ENCODE measurements around the gene C20orf204.

The C20orf204 gene

GRCh38 chr20:64052987-64053840 lies 17.2 kb downstream of the C20orf204 start:
- H3K27me3 Mint-ChIP-seq = peaks cover 83% of the 10 kb centered on the region
- H3K27ac Mint-ChIP-seq = no peak overlapping the region
- peaks cover 39% of the 10 kb centered on the region for H3K4me1 Mint-ChIP-seq (ENCODE audit: low read depth)
- no peaks in the 10 kb centered on the region for H3K9me3 Mint-ChIP-seq
- H3K4me3 Mint-ChIP-seq = no peak overlapping the region
- intact Hi-C loops (cut with micrococcal nuclease) = no loop called here
- no peaks in the 10 kb centered on the region for H3K36me3 Mint-ChIP-seq (ENCODE audit: low read depth)

DNA sequence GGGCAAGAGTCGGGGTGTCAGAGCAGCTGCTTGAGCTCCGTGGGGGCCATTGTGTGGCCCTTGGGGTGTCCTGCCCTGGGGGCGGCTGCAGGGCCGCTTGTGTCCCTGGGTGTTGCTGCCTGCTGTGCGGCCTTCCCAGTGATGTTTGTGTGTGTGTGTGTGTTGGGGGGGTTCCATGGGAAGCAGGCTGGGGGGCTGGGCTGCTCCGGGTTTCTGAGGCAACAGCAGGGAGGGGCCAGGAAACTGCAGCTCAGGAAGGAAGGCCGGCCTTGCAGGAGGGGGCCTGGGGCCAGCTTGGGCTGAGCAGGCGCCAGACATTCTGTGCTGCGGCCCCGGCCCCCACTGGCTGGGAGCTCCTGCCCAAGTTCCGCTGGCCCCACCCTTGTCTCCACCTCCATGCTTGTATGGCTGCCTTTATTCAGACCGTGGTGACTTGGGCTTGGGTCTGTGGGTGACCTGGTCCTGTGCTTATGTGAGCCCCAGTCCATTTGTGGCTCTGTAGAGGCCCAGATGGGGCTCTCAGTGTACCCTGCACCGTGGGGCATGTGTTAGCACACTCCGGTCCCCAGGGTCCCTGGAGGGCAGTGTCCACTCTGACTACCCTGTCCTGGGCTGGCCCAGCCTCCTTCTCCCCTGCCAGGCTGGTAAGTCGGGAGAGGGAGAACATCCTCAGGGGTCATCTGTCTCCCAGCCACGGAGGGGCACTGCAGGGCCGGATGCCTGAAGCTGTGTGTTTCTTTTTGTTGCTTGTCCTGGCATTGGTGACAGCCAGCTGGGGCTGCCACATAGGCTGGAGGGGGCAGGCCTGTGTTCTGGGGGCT lies 18.1 kb downstream of the C20orf204 start:
- Mint-ChIP-seq H3K4me3 (no peak overlapping the region), H3K36me3 (ENCODE audit: low read depth) (no peaks in the 10 kb centered on the region), H3K9me3 (no peaks in the 10 kb centered on the region), H3K27ac (no peak overlapping the region), H3K4me1 (ENCODE audit: low read depth) (peaks cover 41% of the 10 kb centered on the region), H3K27me3 (peaks cover 86% of the 10 kb centered on the region)
- intact Hi-C loops (cut with micrococcal nuclease) = no loop called here

DNA sequence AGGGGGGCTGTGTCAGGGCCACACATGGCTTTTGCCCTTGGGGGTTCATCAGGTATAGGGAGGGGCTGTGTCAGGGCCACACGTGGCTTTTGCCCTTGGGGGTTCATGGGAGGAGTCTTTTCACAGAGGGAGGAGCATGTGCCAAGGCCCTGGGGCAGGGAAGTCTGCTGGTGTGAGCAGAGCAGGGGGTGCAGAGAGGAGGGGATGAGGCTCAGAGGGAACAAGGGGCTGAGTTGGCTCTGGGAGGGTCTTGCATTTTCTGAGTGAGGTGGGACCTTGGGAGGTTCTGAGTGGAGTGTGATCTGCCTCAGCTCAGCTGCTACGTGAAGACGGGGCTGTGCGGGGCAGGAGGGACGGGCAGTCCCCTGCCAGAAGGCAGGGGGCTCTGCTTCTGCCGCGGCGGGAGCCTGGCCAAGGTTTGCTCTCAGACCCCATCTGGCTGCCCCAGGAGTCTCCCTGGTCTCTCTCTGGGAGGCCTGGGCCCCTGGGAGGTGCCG lies 19.5 kb downstream of the C20orf204 start:
- Mint-ChIP-seq H3K4me1 (ENCODE audit: low read depth) (peaks cover 40% of the 10 kb centered on the region), H3K9me3 (no peaks in the 10 kb centered on the region), H3K27ac (no peak overlapping the region), H3K36me3 (ENCODE audit: low read depth) (no peaks in the 10 kb centered on the region), H3K27me3 (peaks cover 87% of the 10 kb centered on the region), H3K4me3 (no peak overlapping the region)
- intact Hi-C loops (cut with micrococcal nuclease) = no loop called here

DNA sequence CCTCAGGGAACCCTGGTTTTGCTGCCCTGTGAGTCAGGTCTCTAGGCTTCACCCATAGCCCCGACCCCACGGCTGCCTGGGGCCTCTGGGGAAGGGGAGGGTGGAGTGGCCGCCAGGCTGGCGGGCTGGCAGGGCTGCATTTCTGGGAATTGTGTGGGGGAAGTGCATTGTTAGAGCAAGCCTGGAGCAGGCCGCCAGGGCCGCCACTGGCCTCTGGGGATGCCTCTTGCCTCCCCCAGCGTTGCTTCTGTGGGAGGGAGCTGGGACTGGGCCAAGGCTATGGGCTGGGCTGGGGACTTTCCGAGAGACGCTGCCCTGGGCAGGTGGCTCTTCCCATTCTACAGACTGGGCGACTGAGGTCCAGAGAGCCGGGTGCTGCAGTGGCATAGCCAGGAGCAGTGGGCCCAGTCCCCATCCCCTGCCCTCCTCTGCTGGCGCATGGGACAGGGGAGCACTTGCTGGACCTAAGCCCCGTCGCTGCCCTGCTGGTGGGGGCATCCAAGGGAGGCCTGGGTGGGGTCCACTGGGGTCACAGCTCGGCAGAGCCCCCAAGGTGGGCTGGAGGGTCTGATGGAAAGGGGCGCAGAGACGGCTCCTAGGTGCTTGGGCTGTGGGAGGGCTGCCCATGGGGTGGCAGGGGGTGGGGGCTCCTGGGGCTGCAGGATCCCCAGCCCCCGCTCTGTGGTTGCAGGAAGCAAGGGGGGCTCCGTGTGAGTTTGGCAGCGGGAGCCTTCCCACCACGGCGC lies 20.1 kb downstream of the C20orf204 start:
- no peaks in the 10 kb centered on the region for H3K9me3 Mint-ChIP-seq
- peaks cover 34% of the 10 kb centered on the region for H3K4me1 Mint-ChIP-seq (ENCODE audit: low read depth)
- no peaks in the 10 kb centered on the region for H3K36me3 Mint-ChIP-seq (ENCODE audit: low read depth)
- H3K27ac Mint-ChIP-seq = no peak overlapping the region
- no peak overlapping the region for H3K4me3 Mint-ChIP-seq
- H3K27me3 Mint-ChIP-seq = peaks cover 81% of the 10 kb centered on the region
- intact Hi-C loops (cut with micrococcal nuclease) = no loop called here

GRCh38 chr20:64056639-64056888 lies 20.6 kb downstream of the C20orf204 start:
- intact Hi-C loops (cut with micrococcal nuclease) = no loop called here
- Mint-ChIP-seq H3K4me3 (no peak overlapping the region), H3K4me1 (ENCODE audit: low read depth) (peaks cover 33% of the 10 kb centered on the region), H3K27me3 (peaks cover 76% of the 10 kb centered on the region), H3K9me3 (no peaks in the 10 kb centered on the region), H3K36me3 (ENCODE audit: low read depth) (no peaks in the 10 kb centered on the region), H3K27ac (no peak overlapping the region)

GRCh38 chr20:64056889-64057627 lies 21.1 kb downstream of the C20orf204 start:
- Mint-ChIP-seq H3K4me3 (peak overlapping the region; percentile 34), H3K36me3 (ENCODE audit: low read depth) (no peaks in the 10 kb centered on the region), H3K27ac (peak overlapping the region; percentile 28)

DNA sequence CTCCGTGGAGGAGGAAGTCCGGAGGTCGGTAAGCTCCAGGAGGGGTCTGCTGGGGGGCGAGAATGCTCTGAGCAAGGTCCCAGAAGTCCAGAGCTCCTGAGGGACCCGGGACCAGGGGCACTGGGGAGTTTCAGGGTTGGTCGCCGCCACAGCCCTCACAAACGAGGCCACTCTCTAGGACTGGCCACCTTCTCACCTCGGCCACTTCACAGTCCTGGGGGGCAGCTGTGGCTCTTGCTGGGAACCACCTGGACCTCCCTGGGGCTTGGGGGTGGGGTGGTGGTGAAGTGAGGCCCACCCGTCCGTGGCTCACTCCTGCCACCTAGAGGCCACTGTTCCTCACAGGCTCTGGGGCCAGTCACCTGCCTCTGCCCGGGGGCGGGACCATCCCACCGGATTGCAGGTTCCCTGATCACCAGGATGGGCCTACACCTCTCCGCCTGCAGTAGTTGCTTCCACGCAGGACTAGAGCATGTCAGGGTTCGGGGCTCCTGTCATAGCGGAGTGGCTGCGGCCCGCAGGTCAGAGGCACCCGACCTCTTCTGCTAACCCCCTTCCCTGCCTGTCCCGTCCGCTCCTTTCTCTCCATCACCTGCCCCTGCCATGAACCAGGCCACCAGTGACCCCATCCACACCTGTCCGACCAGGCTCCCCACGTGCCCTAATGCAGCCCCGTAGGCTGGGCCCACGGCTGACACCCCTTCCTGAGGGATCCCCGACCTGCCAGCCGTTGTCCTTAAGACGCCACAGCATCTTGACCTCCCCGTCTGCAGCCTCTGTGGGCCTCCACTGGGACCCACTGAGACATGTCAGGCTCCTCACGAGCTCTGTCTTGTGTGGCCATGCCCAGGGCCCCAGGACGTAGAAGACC lies 21.9 kb downstream of the C20orf204 start:
- peak overlapping the region; percentile 28 for H3K27ac Mint-ChIP-seq
- intact Hi-C loops (cut with micrococcal nuclease) = no loop called here
- H3K9me3 Mint-ChIP-seq = no peaks in the 10 kb centered on the region
- no peak overlapping the region for H3K4me3 Mint-ChIP-seq
- peaks cover 63% of the 10 kb centered on the region for H3K27me3 Mint-ChIP-seq
- peaks cover 2% of the 10 kb centered on the region for H3K36me3 Mint-ChIP-seq (ENCODE audit: low read depth)
- H3K4me1 Mint-ChIP-seq (ENCODE audit: low read depth) = peaks cover 40% of the 10 kb centered on the region

More at GRCh38 chr20:64056889-64057627, 21.1 kb downstream of the C20orf204 start:
- intact Hi-C loops (cut with micrococcal nuclease) = no loop called here
- Mint-ChIP-seq H3K27me3 (peaks cover 71% of the 10 kb centered on the region), H3K4me1 (ENCODE audit: low read depth) (peaks cover 33% of the 10 kb centered on the region), H3K9me3 (no peaks in the 10 kb centered on the region)

DNA sequence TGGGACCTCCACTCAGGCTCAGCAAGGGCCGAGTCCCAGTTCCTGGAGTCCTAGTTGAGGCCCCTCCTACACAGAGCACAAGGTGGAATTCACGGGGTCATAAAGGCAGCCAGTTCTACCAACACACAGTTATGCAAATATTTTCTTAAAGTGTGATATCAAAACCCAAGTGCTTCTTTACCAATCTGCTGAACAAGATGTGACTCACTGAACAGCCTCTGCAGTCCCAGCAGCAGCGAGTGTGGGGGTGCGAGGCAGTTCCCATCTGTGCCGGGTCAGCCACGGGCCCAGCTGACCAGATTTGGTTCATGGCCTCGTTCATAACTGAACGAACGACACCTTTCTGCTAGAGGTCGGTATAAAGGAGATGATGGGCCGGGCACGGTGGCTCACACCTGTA lies 22.6 kb downstream of the C20orf204 start:
- intact Hi-C loops (cut with micrococcal nuclease) = no loop called here
- Mint-ChIP-seq H3K27me3 (peaks cover 56% of the 10 kb centered on the region), H3K9me3 (no peaks in the 10 kb centered on the region), H3K36me3 (ENCODE audit: low read depth) (peaks cover 8% of the 10 kb centered on the region), H3K4me1 (ENCODE audit: low read depth) (peaks cover 40% of the 10 kb centered on the region), H3K4me3 (no peak overlapping the region), H3K27ac (peak overlapping the region; percentile 28)

DNA sequence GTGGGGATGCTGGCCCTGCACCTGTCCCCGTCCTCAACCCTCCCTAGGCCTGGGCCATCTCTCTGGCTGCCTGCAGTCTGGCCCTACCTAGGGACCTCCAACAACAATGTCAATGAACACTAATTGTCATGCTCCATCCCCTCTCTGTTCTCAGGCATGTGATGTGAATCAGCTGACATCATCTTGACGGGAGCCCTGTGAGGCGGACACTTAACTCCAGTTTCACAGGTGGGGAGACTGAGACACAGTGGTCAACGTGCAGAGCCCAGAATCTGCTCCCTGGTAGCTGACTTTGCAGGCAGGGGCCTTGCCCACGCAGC lies 26.3 kb downstream of the C20orf204 start:
- Mint-ChIP-seq H3K27ac (peak overlapping the region; percentile 90), H3K4me1 (ENCODE audit: low read depth) (peaks cover 55% of the 10 kb centered on the region), H3K9me3 (no peaks in the 10 kb centered on the region), H3K36me3 (ENCODE audit: low read depth) (peaks cover 13% of the 10 kb centered on the region), H3K4me3 (peak overlapping the region; percentile 92), H3K27me3 (peaks cover 46% of the 10 kb centered on the region)
- intact Hi-C loops (cut with micrococcal nuclease) = loop anchor here (2.0 kb wide), 1 partner anchor 81 kb away; the partner anchor contains the start of gene PRPF6

DNA sequence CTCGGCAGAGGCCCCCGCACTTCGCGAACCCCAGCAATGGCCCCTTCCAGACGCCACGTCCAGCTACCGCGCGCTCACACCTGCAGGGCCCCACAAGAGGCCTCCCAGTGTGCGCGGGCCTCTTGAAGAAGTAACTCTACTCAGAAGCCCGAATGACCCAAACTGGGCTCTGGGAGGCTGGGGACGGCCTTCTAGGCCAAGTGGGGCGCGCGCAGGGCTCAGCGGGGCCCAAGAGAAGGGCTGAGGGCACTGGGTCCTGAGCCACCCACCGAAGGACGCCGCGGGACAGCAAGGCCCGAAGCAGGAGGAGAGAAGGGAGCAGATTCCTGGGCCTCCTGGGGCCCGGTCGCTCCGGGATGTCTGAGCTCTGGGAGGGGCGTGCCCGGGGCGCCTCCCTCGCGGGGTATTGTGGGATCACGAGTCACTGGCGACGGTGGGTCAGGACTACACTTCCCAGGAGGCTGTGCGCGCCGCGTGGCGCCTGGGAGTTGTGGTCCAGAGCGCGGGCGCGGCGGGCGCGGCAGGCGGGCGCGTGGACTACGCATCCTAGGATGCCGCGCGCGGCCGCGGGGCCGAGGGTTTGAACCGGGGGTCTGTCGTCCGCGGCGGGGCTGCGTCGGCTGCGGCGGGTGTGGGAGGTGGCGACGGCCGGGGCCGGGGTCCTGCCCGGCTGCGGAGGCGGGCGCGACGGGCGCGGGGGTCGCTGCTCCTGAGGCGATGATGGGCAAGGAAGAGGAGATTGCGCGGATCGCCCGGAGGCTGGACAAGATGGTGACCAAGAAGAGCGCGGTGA lies 26.8 kb downstream of the C20orf204 start, which contains the start of gene TCEA2:
TCEA2 (plus strand) TSS at position 603 of the 793 bp plus-strand sequence; CDS start at position 718, 115 bp downstream.
- peaks cover 43% of the 10 kb centered on the region for H3K27me3 Mint-ChIP-seq
- H3K27ac Mint-ChIP-seq = peak within 1 kb of the TSS; percentile 90
- intact Hi-C loops (cut with micrococcal nuclease) = loop anchor here (2.0 kb wide), 1 partner anchor 82 kb away; the partner anchor contains the start of gene PRPF6
- H3K4me1 Mint-ChIP-seq (ENCODE audit: low read depth) = peaks cover 55% of the 10 kb centered on the region
- H3K9me3 Mint-ChIP-seq = no peaks in the 10 kb centered on the region
- H3K4me3 Mint-ChIP-seq = peak within 1 kb of the TSS; percentile 92
- peaks cover 13% of the 10 kb centered on the region for H3K36me3 Mint-ChIP-seq (ENCODE audit: low read depth)

DNA sequence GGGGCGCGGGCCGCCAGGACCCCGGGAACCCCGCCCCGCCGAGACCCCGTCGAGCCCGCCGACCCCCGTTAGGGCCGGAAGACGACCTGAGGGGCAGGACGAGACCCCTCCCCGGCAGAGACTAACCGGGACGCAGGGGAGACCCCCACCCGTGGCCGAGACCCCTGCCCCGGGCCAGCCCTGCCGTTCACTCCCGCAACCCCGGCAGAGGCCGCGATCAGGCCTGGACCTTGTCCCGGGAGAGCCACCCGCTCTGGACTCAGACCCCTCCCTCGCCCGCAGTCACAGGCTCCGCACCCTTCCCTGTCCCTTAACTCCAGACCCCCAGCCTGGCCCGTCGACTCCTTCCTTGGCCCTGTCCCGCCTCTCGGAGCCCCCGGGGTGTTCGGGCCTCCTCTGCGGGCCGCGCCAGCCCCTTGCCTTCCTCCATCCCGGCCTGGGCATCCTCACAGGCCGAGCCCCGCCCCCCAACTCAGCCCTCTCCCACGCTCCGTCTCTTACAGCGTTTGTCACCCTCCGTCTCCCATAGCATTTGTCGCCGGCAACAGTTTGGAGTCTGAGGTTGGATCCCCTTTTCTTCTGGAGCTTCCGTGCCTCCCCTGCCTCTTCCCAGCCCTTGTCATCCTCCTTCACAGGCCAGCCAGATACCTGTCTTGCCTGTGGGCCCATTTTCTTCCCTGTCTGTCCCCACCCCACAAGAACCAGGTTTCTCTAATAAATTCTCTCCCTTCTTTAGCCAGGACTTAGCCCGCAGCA lies 27.6 kb downstream of the C20orf204 start:
- H3K4me1 Mint-ChIP-seq (ENCODE audit: low read depth) = peaks cover 57% of the 10 kb centered on the region
- peak overlapping the region; percentile 90 for H3K27ac Mint-ChIP-seq
- peaks cover 13% of the 10 kb centered on the region for H3K36me3 Mint-ChIP-seq (ENCODE audit: low read depth)
- no peaks in the 10 kb centered on the region for H3K9me3 Mint-ChIP-seq
- peak overlapping the region; percentile 92 for H3K4me3 Mint-ChIP-seq
- intact Hi-C loops (cut with micrococcal nuclease) = loop anchor here (2.0 kb wide), 1 partner anchor 83 kb away; the partner anchor contains the start of gene PRPF6
- H3K27me3 Mint-ChIP-seq = peaks cover 44% of the 10 kb centered on the region
